Measurements from ENCODE around the gene HAS3. TPM values are rescaled to one million over a fixed set of nuclear protein-coding genes. Genes with fewer than 3 reads are reported as not detected.
"Not testable (repeated sequence)": the region's sequence is repeated elsewhere in the genome, so short reads cannot be mapped to it uniquely, and the experiment has no call there.

Gene HAS3
- total RNA-seq, 6 donors from 2014 or later: 4.5 to 32.0 (median 15.8) TPM

- Histone ChIP-seq H3K4me3 (no peak overlapping the region), H3K9me3 (no peaks in the 10 kb centered on the region), H3K27me3 (no peaks in the 10 kb centered on the region), H3K4me1 (no peaks in the 10 kb centered on the region), H3K36me3 (peaks cover 0 to 92% (median 40%) of the 10 kb centered on the region in 4 donors), H3K27ac (no peak overlapping the region)
- ATAC-seq (ENCODE audit: low FRiP score in 2 of 2): no peak
- WGBS, 2 donors: 87 to 88% methylated on average over 5 of the region's 5 CpGs
- DNase-seq: no peak
- TF ChIP-seq POLR2A (IDR thresholded peaks at IDR 0.05) (no peak), POLR2AphosphoS5 (IDR thresholded peaks at IDR 0.05) (no peak), EP300 (IDR thresholded peaks at IDR 0.05) (no peak), CTCF (IDR thresholded peaks at IDR 0.05) (no peak)
Observed at GRCh38 chr16:69141014-69141413, 35.6 kb downstream of the HAS3 start.

GRCh38 chr16:69141936-69142335 is 36.5 kb downstream of the HAS3 start:
- H3K9me3 ChIP-seq: no peaks in the 10 kb centered on the region
- no peak overlapping the region for H3K4me3 ChIP-seq
- peaks cover 0 to 92% (median 40%) of the 10 kb centered on the region in 4 donors for H3K36me3 ChIP-seq
- H3K27me3 ChIP-seq: no peaks in the 10 kb centered on the region
- ATAC-seq (ENCODE audit: low FRiP score in 2 of 2) (no peak), DNase-seq (no peak)
- no peaks in the 10 kb centered on the region for H3K4me1 ChIP-seq
- no peak overlapping the region for H3K27ac ChIP-seq
- no peak for TF ChIP-seq POLR2AphosphoS5 (IDR thresholded peaks at IDR 0.05)
- no peak for TF ChIP-seq CTCF (IDR thresholded peaks at IDR 0.05)
- no peak for TF ChIP-seq EP300 (IDR thresholded peaks at IDR 0.05)
- TF ChIP-seq POLR2A (IDR thresholded peaks at IDR 0.05): no peak
- WGBS, 2 donors: 95 to 98% methylated on average over 4 of the region's 4 CpGs

- DNase-seq: no peak
- Histone ChIP-seq H3K27me3 (no peaks in the 10 kb centered on the region), H3K4me1 (no peaks in the 10 kb centered on the region), H3K36me3 (peaks cover 0 to 84% (median 41%) of the 10 kb centered on the region in 4 donors), H3K9me3 (no peaks in the 10 kb centered on the region), H3K4me3 (no peak overlapping the region), H3K27ac (no peak overlapping the region)
- peak in 1 of 2 donors; percentile 40 for ATAC-seq (ENCODE audit: low FRiP score in 2 of 2)
- WGBS, 2 donors: 91 to 93% methylated on average over 11 of the region's 11 CpGs
- TF ChIP-seq EP300 (IDR thresholded peaks at IDR 0.05): no peak
- no peak for TF ChIP-seq CTCF (IDR thresholded peaks at IDR 0.05)
- no peak for TF ChIP-seq POLR2AphosphoS5 (IDR thresholded peaks at IDR 0.05)
- TF ChIP-seq POLR2A (IDR thresholded peaks at IDR 0.05): no peak
Observed at GRCh38 chr16:69143116-69143515, 37.7 kb downstream of the HAS3 start.

- Histone ChIP-seq H3K4me1 (no peaks in the 10 kb centered on the region), H3K4me3 (no peak overlapping the region), H3K36me3 (peaks cover 0 to 69% (median 32%) of the 10 kb centered on the region in 4 donors), H3K27me3 (no peaks in the 10 kb centered on the region), H3K27ac (no peak overlapping the region), H3K9me3 (no peaks in the 10 kb centered on the region)
- no peak for DNase-seq
- TF ChIP-seq POLR2A (IDR thresholded peaks at IDR 0.05) (no peak), POLR2AphosphoS5 (IDR thresholded peaks at IDR 0.05) (no peak), EP300 (IDR thresholded peaks at IDR 0.05) (no peak), CTCF (IDR thresholded peaks at IDR 0.05) (no peak)
- peak in 1 of 2 donors; percentile 58 for ATAC-seq (ENCODE audit: low FRiP score in 2 of 2)
- 84 to 88% methylated on average over 4 of the region's 4 CpGs for WGBS, 2 donors
Observed at GRCh38 chr16:69145658-69146057, 40.2 kb downstream of the HAS3 start.

- H3K9me3 ChIP-seq; H3K4me1 ChIP-seq; H3K27ac ChIP-seq; H3K27me3 ChIP-seq; DNase-seq; H3K4me3 ChIP-seq; ATAC-seq (ENCODE audit: low FRiP score in 2 of 2): not testable (repeated sequence)
- H3K36me3 ChIP-seq: peaks cover 4 to 71% (median 44%) of the 10 kb centered on the region in 4 donors
- WGBS, 2 donors: 88 to 94% methylated on average over 9 of the region's 9 CpGs
Observed at GRCh38 chr16:69149621-69150020, 44.2 kb downstream of the HAS3 start.

Data from upper lobe of left lung (tissue), 6 donors.